Spleen (tissue), 7 donors: ENCODE measurements around the gene PACRG.

Source experiments
- POLR2A ChIP-seq, 3 donors: fragments of 450-650 bp; IDR thresholded peaks; one replicate each; pipeline ENCODE4 v1.5.1; 2017; ENCODE audit warnings: antibody characterized with exemption in 3 of 3, mild to moderate bottlenecking in 1 of 3
- TF ChIP-seq, protein P1 (sequence below), 11 experiments: fragments of 200-600 bp in 7 of 11; fragments of 450-650 bp in 4 of 11; sonication (generic) in 4 of 11; IDR thresholded peaks in 8 of 11; conservative IDR thresholded peaks in 3 of 11; 1 replicate in 7 of 11; 2 replicates in 4 of 11; pipeline versions ENCODE4 v1.4.0 to v1.8.0; 2016 to 2021; ENCODE audit warnings: antibody characterized with exemption in 11 of 11, inconsistent platforms in 4 of 11, mild to moderate bottlenecking in 1 of 11
- donor health status: DM: no; HTN: no; CAD: no; lungs with moderate emphysema.
- donor health status: DM: no; HTN: no; CAD: no.
- donor health status: DM: no; HTN: no; CAD: no.

DNA sequence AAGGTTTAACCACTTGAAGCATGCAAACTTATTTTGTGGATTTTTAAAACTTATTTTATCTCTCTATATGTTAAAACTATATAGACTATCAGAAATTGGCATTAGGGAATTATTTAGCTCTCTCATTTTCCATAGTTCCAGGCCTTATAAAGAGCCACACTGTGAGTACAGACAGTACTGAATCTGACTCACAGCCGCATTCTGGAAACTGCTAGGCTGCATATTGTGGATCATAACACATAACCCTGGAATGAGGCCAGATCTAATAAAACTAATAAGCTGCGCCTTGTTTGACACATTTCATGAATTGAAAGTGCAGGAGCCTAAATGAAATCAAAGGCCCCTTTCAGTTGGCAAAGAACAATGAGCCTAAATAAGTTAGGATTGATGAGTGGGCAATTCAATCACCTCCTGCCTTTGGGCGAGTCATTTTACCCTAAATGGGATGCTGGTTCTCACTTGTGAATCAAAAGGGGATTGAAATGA is 308.4 kb downstream of the PACRG start:
- TF ChIP-seq, protein P1, sequence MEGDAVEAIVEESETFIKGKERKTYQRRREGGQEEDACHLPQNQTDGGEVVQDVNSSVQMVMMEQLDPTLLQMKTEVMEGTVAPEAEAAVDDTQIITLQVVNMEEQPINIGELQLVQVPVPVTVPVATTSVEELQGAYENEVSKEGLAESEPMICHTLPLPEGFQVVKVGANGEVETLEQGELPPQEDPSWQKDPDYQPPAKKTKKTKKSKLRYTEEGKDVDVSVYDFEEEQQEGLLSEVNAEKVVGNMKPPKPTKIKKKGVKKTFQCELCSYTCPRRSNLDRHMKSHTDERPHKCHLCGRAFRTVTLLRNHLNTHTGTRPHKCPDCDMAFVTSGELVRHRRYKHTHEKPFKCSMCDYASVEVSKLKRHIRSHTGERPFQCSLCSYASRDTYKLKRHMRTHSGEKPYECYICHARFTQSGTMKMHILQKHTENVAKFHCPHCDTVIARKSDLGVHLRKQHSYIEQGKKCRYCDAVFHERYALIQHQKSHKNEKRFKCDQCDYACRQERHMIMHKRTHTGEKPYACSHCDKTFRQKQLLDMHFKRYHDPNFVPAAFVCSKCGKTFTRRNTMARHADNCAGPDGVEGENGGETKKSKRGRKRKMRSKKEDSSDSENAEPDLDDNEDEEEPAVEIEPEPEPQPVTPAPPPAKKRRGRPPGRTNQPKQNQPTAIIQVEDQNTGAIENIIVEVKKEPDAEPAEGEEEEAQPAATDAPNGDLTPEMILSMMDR (IDR thresholded peaks at IDR 0.05 in 8 of 11, conservative IDR thresholded peaks at IDR 0.05 in 3 of 11), result no peak
- no peak for TF ChIP-seq POLR2A (IDR thresholded peaks at IDR 0.05)
